ENCODE results near the gene SPDYE4.

Gene SPDYE4

DNA sequence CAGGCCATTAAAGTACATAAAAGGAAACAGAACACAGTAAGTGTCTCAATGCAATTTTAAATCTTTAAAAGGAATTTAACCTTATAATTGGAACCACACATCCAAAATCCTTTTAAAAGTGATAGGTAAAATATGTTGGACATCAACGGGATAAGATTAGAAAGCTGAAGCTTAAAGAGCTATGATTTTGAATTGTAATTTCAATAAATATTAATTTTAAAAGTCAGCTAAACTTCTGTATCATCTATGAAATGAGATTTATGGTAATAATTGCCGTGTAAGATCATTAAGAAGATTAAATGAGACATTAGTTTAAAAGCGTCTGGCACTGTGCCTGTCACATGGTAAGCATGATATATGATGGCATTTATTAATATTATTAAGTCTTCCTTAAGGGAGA is 45.0 kb downstream of the SPDYE4 start:
- DNase-seq (ENCODE audit: low read depth in 2 of 3, low spot score in 2 of 3), result no peak

DNA sequence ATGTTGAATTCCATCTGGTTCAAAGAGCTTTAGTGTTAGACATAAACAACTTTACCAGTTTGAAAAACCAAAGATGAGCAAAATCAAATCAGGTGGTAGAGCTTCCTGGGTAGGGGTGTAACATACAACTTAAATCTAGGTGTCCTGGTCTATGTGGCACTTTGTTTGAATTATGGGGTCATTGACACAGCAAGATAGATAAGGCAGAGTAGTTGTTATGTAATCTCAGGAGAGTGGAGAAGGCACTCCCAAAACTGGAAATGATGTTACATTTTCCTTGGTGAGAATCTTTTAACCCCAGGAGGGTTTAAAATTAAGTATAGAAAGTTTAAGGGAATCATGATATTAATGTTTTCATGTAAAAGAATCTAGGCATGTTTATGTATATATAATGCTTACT is 45.6 kb downstream of the SPDYE4 start:
- DNase-seq (ENCODE audit: low read depth in 2 of 3, low spot score in 2 of 3), result no peak

DNA sequence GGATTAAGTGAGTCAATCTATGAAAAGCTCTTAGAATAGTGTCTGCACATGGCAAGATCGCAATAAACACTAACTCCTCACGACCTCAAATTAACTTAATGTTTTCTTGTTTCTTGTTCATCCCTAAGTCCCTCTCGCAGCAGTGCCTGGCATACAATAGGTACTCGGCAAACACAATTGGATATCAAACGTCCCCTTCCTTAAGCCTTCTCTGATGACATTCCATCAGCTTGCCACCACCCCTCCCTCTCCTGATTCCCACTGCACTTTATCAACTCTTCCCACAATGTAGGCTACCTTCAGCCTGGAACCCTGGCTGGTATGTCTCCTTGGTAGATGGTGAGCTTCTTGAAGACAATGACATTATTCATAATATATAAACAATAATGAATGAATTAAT is 47.1 kb downstream of the SPDYE4 start:
- DNase-seq (ENCODE audit: low read depth in 2 of 3, low spot score in 2 of 3), result no peak

DNA sequence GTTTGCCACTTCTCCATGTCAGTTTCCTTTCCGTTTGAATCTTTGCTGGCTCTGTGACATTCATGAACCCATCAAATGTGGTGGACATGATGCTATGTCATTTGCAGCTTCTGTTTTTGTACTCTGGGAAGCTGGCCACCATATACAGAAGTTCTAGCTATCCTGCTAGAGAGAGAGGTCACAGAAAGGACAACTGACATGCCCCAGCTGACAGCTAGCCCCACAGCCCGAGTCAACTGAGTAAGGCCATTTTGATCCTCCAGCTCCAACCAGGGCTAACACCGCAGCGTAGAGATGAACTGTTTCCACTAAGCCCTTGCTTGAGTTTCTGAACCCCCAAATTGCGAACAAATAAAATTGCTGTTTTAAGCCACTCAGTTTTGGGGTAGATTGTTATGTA is 47.5 kb downstream of the SPDYE4 start:
- no peak for DNase-seq (ENCODE audit: low read depth in 2 of 3, low spot score in 2 of 3)

DNA sequence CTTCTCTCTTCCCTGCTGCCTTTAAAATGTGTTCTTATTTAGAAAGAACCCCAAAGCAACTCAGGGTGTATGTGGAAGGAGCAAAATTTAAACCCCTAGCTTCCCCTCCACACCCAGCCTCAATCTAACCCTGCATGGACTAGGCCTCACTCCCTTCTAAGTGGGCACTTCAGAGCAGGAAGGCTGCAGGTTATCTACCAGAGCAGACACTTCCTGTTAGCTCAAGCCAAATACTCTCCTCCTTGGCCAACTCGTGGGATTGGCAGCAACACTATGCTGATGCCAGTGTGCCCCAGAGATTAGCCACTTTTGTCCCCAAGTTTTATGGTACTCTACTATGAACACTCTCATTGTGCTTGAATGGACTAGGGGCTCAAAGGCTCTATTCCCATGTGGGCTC is 49.3 kb downstream of the SPDYE4 start:
- DNase-seq (ENCODE audit: low read depth in 2 of 3, low spot score in 2 of 3), result no peak

DNA sequence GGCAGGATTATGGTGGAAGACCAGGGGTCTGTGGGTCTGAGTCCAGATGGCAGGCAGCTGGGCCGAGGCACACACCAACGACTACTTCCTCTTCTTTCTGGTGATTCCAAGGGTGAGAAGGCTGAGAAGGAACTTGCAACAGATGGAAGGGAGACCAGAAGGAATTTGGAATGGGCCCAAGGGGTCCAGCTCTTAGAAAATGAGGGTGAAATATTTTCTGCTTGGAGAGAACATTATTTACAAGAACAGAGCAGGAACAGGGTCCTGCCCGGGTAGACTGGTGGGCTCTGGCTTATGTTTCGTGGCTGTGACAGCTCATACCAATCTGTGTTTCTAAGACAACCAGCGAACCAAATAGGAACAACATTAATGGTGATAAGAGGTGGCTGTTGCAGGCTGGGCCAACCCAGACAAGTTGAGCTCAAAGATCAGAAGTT is 50.3 kb downstream of the SPDYE4 start:
- DNase-seq (ENCODE audit: low read depth in 2 of 3, low spot score in 2 of 3), result no peak

DNA sequence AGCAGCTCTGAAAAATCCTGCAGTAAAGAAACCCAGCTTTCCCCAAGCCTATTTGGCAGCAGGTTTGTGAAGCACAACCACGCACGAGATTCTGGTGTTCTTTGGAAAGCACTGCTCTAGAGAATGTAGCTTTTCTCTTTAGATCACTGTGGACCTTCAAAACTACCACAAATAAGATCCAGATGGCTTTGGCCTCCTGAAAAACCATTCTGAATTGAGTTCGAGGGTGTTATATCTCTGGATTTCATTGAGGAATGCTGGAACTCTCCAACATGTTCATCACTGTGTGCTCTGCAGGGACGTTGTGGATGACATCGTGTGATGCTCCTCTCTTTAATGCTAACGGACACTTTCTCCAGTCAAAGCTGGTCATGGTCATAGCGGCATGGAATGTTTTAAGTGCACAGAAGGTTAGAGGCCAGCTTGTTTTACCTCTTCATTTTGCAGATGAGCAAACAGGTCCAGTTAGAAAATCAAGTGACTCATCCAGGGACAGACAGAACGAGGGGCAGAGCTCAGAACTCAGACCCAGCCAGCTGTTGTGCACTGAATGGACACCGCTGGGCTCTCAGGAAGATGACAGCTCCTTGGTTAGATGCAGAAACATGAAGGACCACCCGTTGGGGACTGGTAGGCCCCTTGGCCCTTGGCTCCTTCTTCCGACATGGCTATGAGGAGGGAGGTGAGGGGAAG is 50.9 kb downstream of the SPDYE4 start:
- DNase-seq (ENCODE audit: low read depth in 2 of 3, low spot score in 2 of 3), result no peak

DNA sequence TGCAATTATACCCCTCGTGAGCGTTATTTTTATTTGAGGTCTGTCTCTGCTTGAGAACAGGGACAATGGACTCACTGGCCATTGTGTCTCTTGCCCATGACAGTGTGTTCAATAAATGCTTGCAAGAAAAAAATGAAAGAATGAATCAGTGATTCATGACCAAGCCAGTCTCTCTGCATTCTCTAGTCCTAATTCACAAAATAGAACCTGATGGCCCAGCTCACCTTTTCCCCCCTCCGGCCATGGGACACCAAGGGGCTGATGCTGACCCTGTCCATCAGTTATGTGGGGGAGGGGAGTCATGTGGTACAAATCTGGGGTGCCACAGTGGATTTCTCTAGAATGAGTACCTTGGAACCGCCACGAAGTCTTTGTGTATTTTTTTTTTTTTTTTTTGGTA is 51.9 kb downstream of the SPDYE4 start:
- DNase-seq (ENCODE audit: low read depth in 2 of 3, low spot score in 2 of 3), result no peak

DNA sequence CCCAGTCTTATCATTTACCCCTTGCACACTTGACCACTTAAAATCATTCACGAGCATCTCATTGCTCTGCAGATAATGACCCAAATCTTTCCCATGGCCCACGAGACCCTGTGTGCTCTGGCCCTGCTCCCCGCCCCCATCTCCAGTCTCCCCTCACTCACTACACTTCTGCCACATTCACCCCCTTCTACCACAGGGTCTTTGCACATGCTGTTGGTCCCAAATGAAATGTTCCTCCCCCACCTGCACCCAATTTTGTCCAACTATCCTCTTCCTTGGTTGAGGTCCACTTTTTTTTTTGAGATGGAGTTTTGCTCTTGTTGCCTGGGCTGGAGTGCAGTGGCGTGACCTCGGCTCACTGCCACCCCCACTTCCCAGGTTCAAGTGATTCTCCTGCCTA is 52.9 kb downstream of the SPDYE4 start:
- no peak for DNase-seq (ENCODE audit: low read depth in 2 of 3, low spot score in 2 of 3)

DNA sequence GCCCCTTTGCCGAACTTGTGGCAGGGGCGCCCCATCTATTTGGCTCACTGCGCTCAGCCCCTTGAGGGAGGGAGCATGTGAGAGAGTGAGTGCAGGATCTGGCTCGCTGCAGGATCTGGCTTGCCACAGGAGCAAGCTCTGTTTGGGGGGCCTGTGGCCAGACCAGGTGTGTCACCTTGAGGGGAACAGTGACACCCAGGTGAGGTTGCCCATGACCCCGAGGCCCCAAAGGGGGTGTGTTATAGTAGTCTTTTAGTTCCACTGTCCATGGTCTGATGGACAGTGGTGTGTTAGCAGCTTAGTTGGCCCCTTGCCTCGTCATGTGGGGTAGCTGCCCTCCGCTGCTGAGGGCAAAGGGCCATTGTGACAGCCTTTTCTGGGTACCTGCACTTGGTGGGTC is 55.3 kb downstream of the SPDYE4 start:
- no peak for DNase-seq (ENCODE audit: low read depth in 2 of 3, low spot score in 2 of 3)

DNA sequence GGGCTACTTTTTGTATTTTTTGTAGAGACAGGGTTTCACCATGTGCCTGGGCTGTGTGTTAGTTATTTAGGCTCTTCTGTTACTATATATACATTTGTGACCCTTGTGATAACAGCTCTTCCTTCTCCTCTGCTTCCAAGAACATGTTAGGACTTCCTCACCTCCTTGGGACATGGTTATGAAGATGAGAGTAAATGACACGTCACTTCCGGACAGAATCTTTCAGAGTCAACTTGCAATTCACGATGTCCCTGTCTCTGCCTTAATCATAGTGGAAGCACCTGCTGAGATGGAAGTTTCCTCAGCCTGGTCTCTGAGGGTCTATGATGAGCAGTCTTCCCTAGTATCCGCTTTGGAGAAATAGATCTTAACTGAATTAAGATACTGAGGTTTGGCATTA is 56.6 kb downstream of the SPDYE4 start:
- no peak for DNase-seq (ENCODE audit: low read depth in 2 of 3, low spot score in 2 of 3)

DNA sequence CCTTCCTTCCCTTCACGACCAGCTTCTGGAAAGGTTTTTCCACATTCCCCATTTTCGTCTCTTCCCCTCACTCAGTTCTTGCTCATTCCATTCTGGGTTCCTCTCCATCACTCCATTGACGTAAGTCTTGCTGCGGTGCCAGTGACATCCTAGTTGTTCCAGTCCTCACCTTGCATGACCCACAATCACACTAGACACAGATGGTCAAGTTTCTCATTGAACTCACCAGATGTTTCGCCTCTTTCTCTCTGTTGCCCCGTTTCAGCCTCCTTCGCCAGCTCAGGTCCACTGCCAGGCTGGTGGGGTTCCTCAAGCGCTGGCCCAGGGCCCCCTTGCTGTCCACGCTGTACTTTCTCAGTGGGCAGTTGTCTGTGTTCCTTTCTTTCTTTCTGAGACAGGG is 57.1 kb downstream of the SPDYE4 start:
- DNase-seq (ENCODE audit: low read depth in 2 of 3, low spot score in 2 of 3), result no peak

Data from activated CD8-positive, alpha-beta memory T cell treated with anti-CD3 and anti-CD28 coated beads for 48 hours (primary cell).